H1 (cell line): ENCODE results near the gene LMBR1. TPM values are rescaled to one million over a fixed set of nuclear protein-coding genes. Genes with fewer than 3 reads are reported as not detected.

Source experiments
- CTCF ChIA-PET: fragments of 300-600 bp; sonication (Branson Sonifier 250); formaldehyde crosslinking; loops from one replicate; lab custom pipeline; 2021; ENCODE audit not compliant: partially characterized antibody; lab: Charles Lee
- POLR2A ChIA-PET: fragments of 300-600 bp; sonication (Branson Sonifier 250); formaldehyde crosslinking; loops from one replicate; lab custom pipeline; 2021; ENCODE audit warnings: inconsistent platforms; ENCODE audit not compliant: partially characterized antibody; lab: Charles Lee
- DNase-seq, 2 experiments: peaks; one replicate each; pipeline versions ENCODE4 v3.0.0 to v3.0.0-alpha.2; 2010 to 2022; ENCODE audit warnings: low spot score in 2 of 2, low read depth in 1 of 2, mixed read lengths in 1 of 2
- FAIRE-seq: peaks from 2 replicates; lab custom pipeline; 2011; peaks lifted over from hg19 to GRCh38; lab: Jason Lieb, UNC
- H2AFZ ChIP-seq: 2 replicates; pipeline ENCODE4 v1.8.1; 2012; ENCODE audit warnings: low read length, inconsistent platforms
- H2AK5ac ChIP-seq: 2 replicates; pipeline ENCODE4 v1.6.1; 2013; ENCODE audit warnings: low read depth, low read length
- H2BK120ac ChIP-seq: replicated peaks from 2 replicates; pipeline ENCODE3; 2013; ENCODE audit warnings: low read depth, low read length, inconsistent platforms
- H2BK12ac ChIP-seq: 2 replicates; pipeline ENCODE4 v1.6.1; 2013; ENCODE audit warnings: low read depth, low read length
- H2BK15ac ChIP-seq: 2 replicates; pipeline ENCODE4 v1.6.1; 2013; ENCODE audit warnings: low read length
- H2BK20ac ChIP-seq: 2 replicates; pipeline ENCODE4 v1.6.1; 2013; ENCODE audit warnings: low read length
- H2BK5ac ChIP-seq: 2 replicates; pipeline ENCODE4 v1.6.1; 2013; ENCODE audit warnings: low read depth, low read length
- H3K14ac ChIP-seq: 2 replicates; pipeline ENCODE4 v1.6.1; 2013; ENCODE audit warnings: inconsistent platforms; ENCODE audit not compliant: insufficient read length
- H3K18ac ChIP-seq: 2 replicates; pipeline ENCODE4 v1.6.1; 2013; ENCODE audit warnings: low read length; ENCODE audit errors: extremely low read depth
- H3K23ac ChIP-seq: 2 replicates; pipeline ENCODE4 v1.6.1; 2013; ENCODE audit warnings: inconsistent platforms; ENCODE audit not compliant: insufficient read length
- H3K23me2 ChIP-seq: 2 replicates; pipeline ENCODE4 v1.6.1; 2013; ENCODE audit warnings: low read depth, low read length
- H3K27ac ChIP-seq: 2 replicates; pipeline ENCODE4 v1.6.1; 2011; ENCODE audit warnings: low read depth, low read length, inconsistent platforms
- H3K27me3 ChIP-seq, 4 experiments: replicated peaks in 1 of 4; 1 replicate in 1 of 4; 2 replicates in 3 of 4; pipeline versions ENCODE4 v1.6.1 to v1.8.1; 2011 to 2013; ENCODE audit warnings: low read length in 3 of 4, mild to moderate bottlenecking in 3 of 4, inconsistent platforms in 2 of 4, mixed read lengths in 2 of 4, moderate library complexity in 1 of 4; ENCODE audit not compliant: control insufficient read depth in 3 of 4, insufficient read depth in 3 of 4; ENCODE audit errors: extremely low read depth in 1 of 4
- H3K36me3 ChIP-seq, 4 experiments: 2 replicates each; pipeline versions ENCODE4 v1.6.1 to v1.8.1; 2011 to 2013; ENCODE audit warnings: mild to moderate bottlenecking in 4 of 4, low read length in 3 of 4, moderate library complexity in 2 of 4, control low read depth in 1 of 4, inconsistent platforms in 1 of 4; ENCODE audit not compliant: insufficient read depth in 4 of 4, control insufficient read depth in 2 of 4
- H3K4ac ChIP-seq: replicated peaks from 2 replicates; pipeline ENCODE3; 2013; ENCODE audit warnings: low read length, low read depth, mixed read lengths, inconsistent platforms; ENCODE audit not compliant: insufficient read length
- H3K4me1 ChIP-seq, 4 experiments: replicated peaks in 1 of 4; 1 replicate in 1 of 4; 2 replicates in 3 of 4; pipeline versions ENCODE4 v1.6.1 to v1.8.1; 2011 to 2013; ENCODE audit warnings: low read length in 3 of 4, inconsistent platforms in 2 of 4, mixed read lengths in 1 of 4; ENCODE audit not compliant: insufficient read depth in 4 of 4, control insufficient read depth in 3 of 4
- H3K4me2 ChIP-seq, 2 experiments: 2 replicates each; pipeline versions ENCODE4 v1.6.1 to v1.8.1; 2011 to 2013; ENCODE audit warnings: low read depth in 2 of 2, low read length in 2 of 2, control low read depth in 1 of 2, inconsistent platforms in 1 of 2, mild to moderate bottlenecking in 1 of 2; ENCODE audit not compliant: insufficient read depth in 1 of 2
- H3K4me3 ChIP-seq, 4 experiments: fragments of 200-600, 300-600 bp in 1 of 4; sonication (generic), shearing (Covaris generic), sonication (Bioruptor Twin) in 1 of 4; 2 replicates each; pipeline versions ENCODE4 v1.5.1 to v1.8.1; 2011 to 2016; ENCODE audit warnings: low read length in 4 of 4, low read depth in 3 of 4, control low read depth in 2 of 4, inconsistent platforms in 2 of 4, mild to moderate bottlenecking in 2 of 4, mixed read lengths in 1 of 4, moderate library complexity in 1 of 4; ENCODE audit not compliant: insufficient read depth in 2 of 4; ENCODE audit errors: extremely low read depth in 1 of 4
- H3K56ac ChIP-seq: replicated peaks from 2 replicates; pipeline ENCODE3; 2013; ENCODE audit warnings: low read depth, mild to moderate bottlenecking, mixed read lengths, low read length, inconsistent platforms; ENCODE audit not compliant: insufficient read length
- H3K79me1 ChIP-seq: 2 replicates; pipeline ENCODE4 v1.6.1; 2013; ENCODE audit warnings: low read depth, low read length, control low read depth
- H3K79me2 ChIP-seq, 2 experiments: 2 replicates each; pipeline versions ENCODE4 v1.6.1 to v1.8.1; 2012 to 2013; ENCODE audit warnings: low read length in 2 of 2, mild to moderate bottlenecking in 2 of 2, inconsistent platforms in 1 of 2; ENCODE audit not compliant: insufficient read depth in 2 of 2, control insufficient read depth in 1 of 2
- H3K9ac ChIP-seq, 4 experiments: replicated peaks in 1 of 4; 1 replicate in 1 of 4; 2 replicates in 3 of 4; pipeline versions ENCODE4 v1.6.1 to v1.8.1; 2011 to 2013; ENCODE audit warnings: low read depth in 3 of 4, low read length in 3 of 4, control low read depth in 2 of 4, mild to moderate bottlenecking in 2 of 4, moderate library complexity in 2 of 4, inconsistent platforms in 1 of 4; ENCODE audit errors: extremely low read depth in 1 of 4
- H3K9me3 ChIP-seq, 2 experiments: 2 replicates each; pipeline versions ENCODE4 v1.6.1 to v1.8.1; 2012 to 2013; ENCODE audit warnings: mild to moderate bottlenecking in 2 of 2, moderate library complexity in 2 of 2, control low read depth in 1 of 2, inconsistent platforms in 1 of 2, low read depth in 1 of 2, low read length in 1 of 2, mixed read lengths in 1 of 2; ENCODE audit not compliant: insufficient read depth in 2 of 2
- H4K20me1 ChIP-seq, 2 experiments: replicated peaks in 1 of 2; 2 replicates each; pipeline versions ENCODE3 to v1.8.1; 2011 to 2013; ENCODE audit warnings: inconsistent platforms in 2 of 2, low read length in 2 of 2, mild to moderate bottlenecking in 1 of 2; ENCODE audit not compliant: insufficient read depth in 2 of 2, control insufficient read depth in 1 of 2
- H4K5ac ChIP-seq: 2 replicates; pipeline ENCODE4 v1.6.1; 2013; ENCODE audit warnings: low read length, low read depth, mixed read lengths, inconsistent platforms; ENCODE audit not compliant: insufficient read length
- H4K8ac ChIP-seq: 2 replicates; pipeline ENCODE4 v1.8.0; 2013; ENCODE audit warnings: mild to moderate bottlenecking, moderate library complexity, low read length, inconsistent platforms; ENCODE audit not compliant: insufficient read depth; ENCODE audit errors: extremely low read depth
- H4K91ac ChIP-seq: replicated peaks from 2 replicates; pipeline ENCODE3; 2013; ENCODE audit warnings: low read length, mixed read lengths, inconsistent platforms; ENCODE audit not compliant: insufficient read length
- CBX8 ChIP-seq: fragments of 300-800, 300-1000 bp; sonication (generic); IDR thresholded peaks from 2 replicates; pipeline ENCODE4 v1.7.1; 2016; ENCODE audit warnings: low read depth, low read length, borderline replicate concordance
- HDAC2 ChIP-seq, 2 experiments: fragments of 300-600 bp in 1 of 2; sonication (generic) in 1 of 2; IDR thresholded peaks; 2 replicates each; pipeline ENCODE4 v1.6.1; 2011 to 2012; ENCODE audit warnings: low read depth in 2 of 2, low read length in 2 of 2, mild to moderate bottlenecking in 2 of 2, moderate library complexity in 2 of 2, borderline replicate concordance in 1 of 2, inconsistent platforms in 1 of 2
- JUND ChIP-seq: IDR thresholded peaks from 2 replicates; pipeline ENCODE4 v1.6.1; 2011; ENCODE audit warnings: mild to moderate bottlenecking, improper control_type of control experiment, low read length
- RAD21 ChIP-seq, 2 experiments: IDR thresholded peaks in 1 of 2; conservative IDR thresholded peaks in 1 of 2; 2 replicates each; pipeline ENCODE4 v1.6.1; 2011; ENCODE audit warnings: low read depth in 2 of 2, low read length in 2 of 2, improper control_type of control experiment in 1 of 2, inconsistent platforms in 1 of 2, mild to moderate bottlenecking in 1 of 2, moderate library complexity in 1 of 2
- RXRA ChIP-seq: IDR thresholded peaks from 2 replicates; pipeline ENCODE4 v1.6.1; 2011; ENCODE audit warnings: low read depth, mild to moderate bottlenecking, low read length, moderate library complexity; ENCODE audit not compliant: insufficient read depth
- SIRT6 ChIP-seq: IDR thresholded peaks from one replicate; pipeline ENCODE4 v1.7.1; 2012; ENCODE audit warnings: low read length, inconsistent platforms
- YY1 ChIP-seq: IDR thresholded peaks from 2 replicates; pipeline ENCODE4 v1.6.1; 2011; ENCODE audit warnings: low read depth, mild to moderate bottlenecking, low read length
- WGBS, 2 experiments: shearing (Covaris generic) in 1 of 2; methylation state at CpG; one replicate each; pipeline versions ENCODE4 v1.1.6 to v1.1.7; 2013 to 2015; ENCODE audit warnings: low lambda C conversion rate in 2 of 2, mixed read lengths in 2 of 2, inconsistent platforms in 1 of 2, low coverage in 1 of 2, missing lambda C conversion rate in 1 of 2; ENCODE audit not compliant: insufficient replicate concordance in 2 of 2, insufficient coverage in 1 of 2, insufficient read length in 1 of 2; ENCODE audit errors: extremely low coverage in 1 of 2, missing lambda C conversion rate in 1 of 2; 5-methylcytosine and 5-hydroxymethylcytosine counted together
- polyA plus RNA-seq, 7 experiments: library from polyadenylated mRNA; depleted of rRNA in 3 of 7; stranded (reverse) in 5 of 7; unstranded in 2 of 7; fragments of >200 nt in 5 of 7; fragments of 200-250 nt in 2 of 7; gene quantifications; 1 replicate in 5 of 7; 2 replicates in 1 of 7; 4 replicates in 1 of 7; pipeline versions ENCODE4 v1.2.1 to v1.2.3, GENCODE V29; 2011 to 2013; ENCODE audit warnings: missing spikeins in 2 of 7, mixed read lengths in 2 of 7
- total RNA-seq: library from RNA; stranded (reverse); fragmentation: NEBNext Ultra II Directional; extraction: Animal tissue kit (Norgen Biotek cat#: 25700); gene quantifications from 2 replicates; pipeline ENCODE4 v1.2.1, GENCODE V29; 2021

LMBR1 gene
- total and polyA plus RNA-seq, 2 of the 8 experiments (the other 6 are each of a cell fraction or from before 2014, with no cell fraction given) = 15.1 to 70.4 TPM

- Histone ChIP-seq H3K18ac (no peak overlapping the region), H3K36me3 (no peaks in the 10 kb centered on the region), H2BK5ac (no peak overlapping the region), H3K9me3 (no peaks in the 10 kb centered on the region), H2AFZ (peak overlapping the region; percentile 55), H3K4me2 (no peak overlapping the region), H3K14ac (no peak overlapping the region), H3K9ac (0 out of 7 replicates have a peak overlapping the region, but pooled peaks of 1 of the 4 experiments have one; percentile 44), H3K79me1 (no peaks in the 10 kb centered on the region), H3K4ac (no peak overlapping the region), H3K27me3 (no peaks in the 10 kb centered on the region), H2AK5ac (no peak overlapping the region), H3K23ac (no peak overlapping the region), H2BK20ac (no peak overlapping the region), H2BK12ac (no peak overlapping the region), H3K27ac (no peak overlapping the region), H4K20me1 (no peaks in the 10 kb centered on the region), H2BK120ac (no peak overlapping the region), H3K23me2 (no peaks in the 10 kb centered on the region), H3K4me1 (peaks cover 0 to 3% (median 0%) of the 10 kb centered on the region in 4 experiments; a peak in 1 of 7 replicates), H3K4me3 (no peak overlapping the region), H3K56ac (no peak overlapping the region), H2BK15ac (no peak overlapping the region), H4K8ac (no peak overlapping the region), H4K91ac (no peak overlapping the region), H3K79me2 (no peaks in the 10 kb centered on the region), H4K5ac (no peak overlapping the region)
- ChIA-PET CTCF (interaction anchor here (1.3 kb wide), 1 partner anchor 37 kb away, joined by 4 read pairs; no protein-coding TSS in a partner anchor), POLR2A (no interaction called here)
- DNase-seq = no peak
- no peak for FAIRE-seq
- no peak for TF ChIP-seq HDAC2 (IDR thresholded peaks at IDR 0.05; ENCODE audit: borderline replicate concordance in 1 of 2, low read depth in 2 of 2, low read length in 2 of 2)
- TF ChIP-seq YY1 = no peak
- no peak for TF ChIP-seq JUND
- TF ChIP-seq SIRT6 = no peak
- no peak for TF ChIP-seq RAD21 (IDR thresholded peaks at IDR 0.05 in 1 of 2, conservative IDR thresholded peaks at IDR 0.05 in 1 of 2; ENCODE audit: low read depth in 2 of 2, low read length in 2 of 2)
- no peak for TF ChIP-seq CBX8
- no peak for TF ChIP-seq RXRA
- 77% methylated on average over 7 of the region's 7 CpGs; no CpG with 5 or more reads in 1 of the 2 experiments for WGBS, 2 experiments
Observed at GRCh38 chr7:156932006-156932405, 39.0 kb upstream of the LMBR1 start.
